Left renal cortex interstitium (tissue), 4 donors: ENCODE results near the gene TBC1D22A. TPM values are rescaled to one million over a fixed set of nuclear protein-coding genes. Genes with fewer than 3 reads are reported as not detected.

Experiments used
- DNase-seq, 4 donors: peaks; one replicate each; pipeline ENCODE4 v3.0.0-alpha.2; 2013; ENCODE audit warnings: low read depth in 4 of 4, low spot score in 2 of 4, missing footprints in 1 of 4
- polyA plus RNA-seq, 4 donors: library from polyadenylated mRNA; unstranded; fragments of 120-200 nt; gene quantifications; one replicate each; pipeline ENCODE4 v1.2.1, GENCODE V29; 2013; ENCODE audit not compliant: insufficient read length in 4 of 4

The TBC1D22A gene
- polyA plus RNA-seq, 4 donors: 17.1 to 19.2 (median 18.4) TPM

DNA sequence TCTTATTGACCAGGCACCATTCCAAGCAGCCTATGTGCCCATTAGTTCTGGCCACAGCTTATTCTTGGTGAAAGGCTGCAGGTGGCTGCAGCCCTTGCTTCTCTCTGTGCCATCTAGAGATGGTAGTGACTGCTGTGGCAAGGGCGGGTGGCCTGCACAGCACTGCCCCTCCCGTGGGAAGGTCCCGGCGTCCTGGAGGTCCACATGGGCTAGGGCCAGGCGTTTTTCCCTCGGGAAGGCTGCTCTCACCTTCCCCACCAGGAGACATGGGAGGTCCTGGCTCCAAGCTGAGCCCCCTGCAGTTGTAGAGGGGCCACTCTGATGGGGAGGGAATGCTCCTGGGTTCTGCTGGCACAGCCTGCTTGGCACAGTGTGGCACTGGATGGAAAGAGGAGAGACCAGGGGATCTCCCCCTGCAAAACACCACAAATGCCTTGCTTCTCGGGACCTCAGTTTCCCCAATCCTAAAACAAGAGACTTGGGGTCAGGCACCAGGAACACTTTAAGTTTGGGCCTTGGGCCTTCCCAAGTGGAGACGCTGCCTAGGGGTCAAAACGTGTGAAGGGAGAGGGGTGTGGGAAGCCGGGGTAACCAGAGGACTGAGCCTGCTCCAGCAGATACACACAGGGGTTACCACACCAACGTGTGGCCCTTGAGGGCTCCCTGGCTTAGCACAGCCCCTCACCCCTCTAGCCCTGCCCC lies 10.0 kb upstream of the TBC1D22A start:
- no peak for DNase-seq

GRCh38 chr22:46752988-46753310 lies 9.5 kb upstream of the TBC1D22A start:
- DNase-seq: no peak

DNA sequence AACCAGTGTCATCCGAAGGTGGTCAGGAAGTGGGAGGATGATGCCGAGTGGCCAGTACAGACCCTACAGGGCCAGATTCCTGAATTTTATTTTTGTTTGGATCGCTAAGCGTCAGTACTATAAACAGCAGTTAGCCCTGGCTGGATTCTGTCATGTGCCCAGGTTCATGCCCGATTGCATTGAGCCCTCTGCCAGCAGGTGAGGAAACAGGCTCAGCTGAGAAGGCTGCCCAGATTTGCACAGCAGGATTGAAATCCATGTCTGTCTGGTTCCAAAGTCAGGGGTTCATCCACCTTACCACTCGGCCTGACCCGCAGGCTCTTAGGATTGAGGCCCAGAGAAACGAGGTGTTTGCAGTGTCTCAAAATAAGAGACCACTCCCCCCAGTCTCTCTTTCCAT lies 9.1 kb upstream of the TBC1D22A start:
- no peak for DNase-seq

- DNase-seq: no peak
Observed at GRCh38 chr22:46753761-46754109, 8.7 kb upstream of the TBC1D22A start.

DNA sequence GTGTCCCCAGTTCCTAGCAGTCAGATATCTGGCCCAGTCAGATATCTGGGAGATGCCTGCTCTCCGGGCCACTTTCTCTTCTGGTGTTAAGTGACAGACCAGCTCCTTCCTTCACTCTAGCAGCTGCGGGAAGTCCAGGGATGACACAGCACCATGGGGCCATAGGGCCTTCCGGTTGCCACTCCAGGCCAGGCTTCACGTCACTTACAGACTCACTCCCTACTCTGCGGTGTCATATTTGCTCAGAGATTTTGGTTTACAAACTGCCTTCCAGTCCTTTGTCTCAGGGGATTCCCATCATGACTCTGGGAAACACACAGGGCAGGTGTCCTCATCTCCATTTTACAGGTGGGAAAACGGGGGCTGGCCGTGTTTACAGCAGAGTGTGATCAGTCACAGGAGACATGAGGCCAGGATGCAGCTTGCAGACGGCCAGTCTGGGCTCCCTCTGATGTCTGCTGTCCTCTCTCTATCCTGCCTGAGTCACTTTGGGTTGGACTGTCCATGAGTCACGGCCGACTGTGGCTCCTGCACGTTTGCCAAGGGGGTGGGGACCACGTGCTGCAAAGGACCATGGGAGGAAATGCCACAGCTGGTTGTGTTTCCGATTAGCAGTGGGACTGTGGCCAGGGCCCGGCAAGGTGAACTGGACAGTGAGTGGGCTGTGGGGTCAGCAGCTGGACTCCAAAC lies 8.2 kb upstream of the TBC1D22A start:
- DNase-seq: no peak

DNA sequence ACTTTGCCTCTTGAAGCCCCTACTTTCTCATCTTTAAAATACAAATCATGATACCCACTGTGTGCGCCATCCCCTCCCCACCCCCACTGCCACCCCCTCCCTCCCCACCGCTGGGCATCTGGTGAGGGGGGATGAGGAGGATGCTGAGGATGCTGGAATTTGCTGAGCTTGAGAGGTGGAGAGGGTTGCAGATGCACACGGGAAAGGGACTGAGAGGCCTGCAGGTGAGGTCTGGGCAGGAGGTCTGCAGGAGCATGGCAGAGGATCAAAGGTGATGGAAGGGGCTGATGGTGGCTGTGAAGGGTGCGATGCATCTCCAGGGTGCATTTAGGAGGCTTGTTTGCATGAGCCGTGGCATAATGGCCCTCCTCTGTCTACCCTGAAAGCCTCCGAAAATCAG lies 7.6 kb upstream of the TBC1D22A start:
- DNase-seq: no peak

DNA sequence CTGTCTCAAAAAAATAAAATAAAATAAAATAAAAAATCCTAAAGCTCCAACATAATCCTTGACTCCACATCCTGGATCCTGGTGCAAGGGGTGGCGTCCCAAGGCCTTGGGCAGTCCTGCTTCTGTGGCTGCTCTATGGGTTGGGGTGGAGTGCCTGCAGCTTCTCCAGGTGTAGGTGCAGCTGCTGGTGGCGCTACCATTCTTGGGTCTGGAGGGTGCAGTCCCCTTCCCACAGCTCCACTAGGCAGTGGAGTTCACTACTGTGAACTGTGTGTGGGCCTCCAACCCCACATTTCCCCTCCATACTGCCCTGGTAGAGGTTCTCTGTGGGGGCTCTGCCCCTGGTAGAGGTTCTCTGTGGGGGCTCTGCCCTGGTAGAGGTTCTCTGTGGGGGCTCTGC lies 6.9 kb upstream of the TBC1D22A start:
- DNase-seq: no peak

- DNase-seq: no peak
Observed at GRCh38 chr22:46756097-46756496, 6.4 kb upstream of the TBC1D22A start.

GRCh38 chr22:46757104-46757503 lies 5.3 kb upstream of the TBC1D22A start:
- DNase-seq: no peak

- no peak for DNase-seq
Observed at GRCh38 chr22:46758121-46758520, 4.3 kb upstream of the TBC1D22A start.

GRCh38 chr22:46758867-46759290 lies 3.6 kb upstream of the TBC1D22A start:
- DNase-seq: no peak

- DNase-seq: no peak
Observed at GRCh38 chr22:46761017-46761416, 1.4 kb upstream of the TBC1D22A start.

GRCh38 chr22:46761539-46762237 lies 762 bp upstream of the TBC1D22A start:
- DNase-seq: no peak

DNA sequence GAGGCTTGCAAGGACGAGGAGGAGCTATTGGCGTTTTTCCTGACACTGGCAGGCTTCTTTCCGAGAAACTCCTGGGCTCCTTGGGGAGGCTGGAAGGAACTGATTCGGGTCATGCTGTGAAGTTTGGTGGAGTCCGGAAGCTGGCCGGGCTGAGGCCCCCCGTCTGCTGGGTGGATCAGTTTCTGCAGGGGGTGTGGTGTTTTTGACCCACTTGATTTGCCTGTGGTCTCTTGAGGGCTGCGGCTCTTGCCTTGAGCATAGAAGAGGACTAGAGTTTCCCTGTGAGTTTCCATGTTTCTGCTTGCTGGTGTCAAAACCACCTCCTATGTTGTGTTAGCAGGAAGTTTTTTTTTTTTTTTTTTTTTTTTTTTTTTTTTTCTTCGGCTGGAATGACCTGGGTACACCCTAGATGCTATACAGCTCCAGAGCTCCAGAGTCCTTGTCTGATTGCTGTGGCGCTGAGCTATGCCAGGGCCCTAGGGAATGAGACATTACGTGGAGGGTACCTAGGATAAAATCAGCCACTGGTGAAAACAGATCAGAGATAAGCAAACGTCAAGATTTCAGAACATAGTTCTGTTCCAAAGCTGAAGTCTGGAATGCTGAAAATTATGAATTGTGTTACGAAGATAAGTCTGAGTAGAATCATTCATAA lies 728 bp downstream of the TBC1D22A start:
- no peak for DNase-seq

- no peak for DNase-seq
Observed at GRCh38 chr22:46764140-46764680, 1.8 kb downstream of the TBC1D22A start.

- DNase-seq: no peak
Observed at GRCh38 chr22:46764779-46765485, 2.5 kb downstream of the TBC1D22A start.

DNA sequence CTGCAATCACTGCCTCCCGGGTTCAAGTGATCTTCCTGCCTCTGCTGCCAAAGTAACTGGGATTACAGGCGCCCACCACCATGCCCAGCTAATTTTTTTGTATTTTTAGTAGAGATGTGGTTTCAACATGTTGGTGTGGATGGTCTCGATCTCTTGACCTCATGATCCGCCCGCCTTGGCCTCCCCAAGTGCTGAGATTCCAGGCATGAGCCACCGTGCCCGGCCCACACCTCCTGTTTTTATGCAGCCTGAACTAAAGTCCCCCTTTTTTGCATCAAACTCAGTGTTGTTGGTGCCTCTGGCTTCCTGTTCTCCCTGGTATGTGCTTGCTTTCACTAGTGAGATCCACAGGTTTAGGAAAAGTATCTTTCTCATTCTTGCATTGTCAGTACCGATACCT lies 4.2 kb downstream of the TBC1D22A start:
- DNase-seq: no peak

- DNase-seq: no peak
Observed at GRCh38 chr22:46767249-46767985, 5.0 kb downstream of the TBC1D22A start.

DNA sequence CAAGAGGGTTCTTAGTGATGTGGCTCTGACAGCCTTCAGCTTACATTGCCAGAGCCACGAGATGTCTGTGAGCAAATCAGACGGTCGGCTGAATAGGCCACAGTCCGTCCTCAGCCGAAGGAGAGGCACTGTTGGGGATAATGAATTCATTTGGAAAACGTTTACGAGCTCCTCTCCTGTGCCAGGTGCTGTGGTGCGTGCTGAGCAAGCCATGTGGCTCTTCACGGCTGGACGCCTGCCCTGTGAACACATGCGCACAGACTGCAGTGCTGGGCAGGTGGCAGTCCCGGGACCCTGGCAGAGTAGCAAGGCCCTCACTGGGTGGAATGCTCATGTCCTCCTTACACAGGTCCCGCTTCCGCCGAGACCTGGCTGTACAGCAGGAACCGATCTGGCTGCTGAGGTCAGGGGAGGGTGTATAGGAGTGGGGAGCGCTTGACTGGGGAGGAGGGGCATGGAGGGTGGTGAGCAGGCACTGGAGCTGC lies 6.8 kb downstream of the TBC1D22A start:
- DNase-seq: peak in 1 of 4 donors; percentile 24

- no peak for DNase-seq
Observed at GRCh38 chr22:46769706-46770105, 7.3 kb downstream of the TBC1D22A start.
